Fibroblast of lung (primary cell): ENCODE measurements around the gene MYO1D. TPM values are rescaled to one million over a fixed set of nuclear protein-coding genes. Genes with fewer than 3 reads are reported as not detected.

Source experiments
- DNase-seq, 2 donors: peaks; one replicate each; pipeline versions ENCODE4 v3.0.0 to v3.0.0-alpha.2; 2010; ENCODE audit warnings: low read depth in 2 of 2
- H2AFZ ChIP-seq: 2 replicates; pipeline ENCODE4 v1.5.1; 2012; ENCODE audit warnings: low read length, control low read depth, inconsistent platforms
- H3K27ac ChIP-seq: 2 replicates; pipeline ENCODE4 v1.5.1; 2011; ENCODE audit warnings: low read length, control low read depth; ENCODE audit not compliant: insufficient read depth
- H3K27me3 ChIP-seq: 2 replicates; pipeline ENCODE4 v1.5.1; 2011; ENCODE audit warnings: mild to moderate bottlenecking, low read length; ENCODE audit not compliant: control insufficient read depth, insufficient read depth
- H3K36me3 ChIP-seq: 2 replicates; pipeline ENCODE4 v1.5.1; 2011; ENCODE audit warnings: low read length; ENCODE audit not compliant: control insufficient read depth, insufficient read depth
- H3K4me1 ChIP-seq: 2 replicates; pipeline ENCODE4 v1.5.1; 2011; ENCODE audit warnings: low read length; ENCODE audit not compliant: control insufficient read depth, insufficient read depth; ENCODE audit errors: extremely low read depth
- H3K4me2 ChIP-seq: 2 replicates; pipeline ENCODE4 v1.5.1; 2011; ENCODE audit warnings: low read length, control low read depth; ENCODE audit not compliant: insufficient read depth; ENCODE audit errors: extremely low read depth
- H3K4me3 ChIP-seq, 4 experiments: fragments of 200-600 bp in 1 of 4; sonication (generic) in 1 of 4; replicated peaks in 1 of 4; 2 replicates each; pipeline ENCODE4 v1.5.1; 2011 to 2016; ENCODE audit warnings: low read length in 4 of 4, low read depth in 3 of 4, mild to moderate bottlenecking in 3 of 4, control low read depth in 2 of 4, inconsistent platforms in 1 of 4, mixed read lengths in 1 of 4; ENCODE audit not compliant: insufficient read depth in 1 of 4; ENCODE audit errors: control extremely low read depth in 1 of 4
- H3K79me2 ChIP-seq: 2 replicates; pipeline ENCODE4 v1.5.1; 2012; ENCODE audit warnings: mild to moderate bottlenecking, low read length, inconsistent platforms; ENCODE audit not compliant: control insufficient read depth, insufficient read depth
- H3K9ac ChIP-seq: 2 replicates; pipeline ENCODE4 v1.5.1; 2011; ENCODE audit warnings: mild to moderate bottlenecking, low read length, control low read depth; ENCODE audit not compliant: insufficient read depth
- H3K9me3 ChIP-seq: 2 replicates; pipeline ENCODE4 v1.5.1; 2012; ENCODE audit warnings: low read depth, low read length; ENCODE audit not compliant: control insufficient read depth, insufficient read depth
- H4K20me1 ChIP-seq: 2 replicates; pipeline ENCODE4 v1.5.1; 2011; ENCODE audit warnings: low read length; ENCODE audit not compliant: control insufficient read depth, insufficient read depth; ENCODE audit errors: extremely low read depth
- EZH2 ChIP-seq: IDR thresholded peaks from 2 replicates; pipeline ENCODE4 v1.5.1; 2012; ENCODE audit warnings: low read length, control low read depth, mild to moderate bottlenecking; ENCODE audit errors: missing control alignments
- polyA plus RNA-seq, 2 donors: library from polyadenylated mRNA; depleted of rRNA in 1 of 2; stranded (reverse) in 1 of 2; unstranded in 1 of 2; fragments of >200 nt; gene quantifications; 2 replicates each; pipeline ENCODE4 v1.2.1, GENCODE V29; 2011 to 2012; ENCODE audit warnings: missing spikeins in 1 of 2
- total RNA-seq: library from RNA; depleted of rRNA; stranded (reverse); fragments of >200 nt; gene quantifications from 2 replicates; pipeline ENCODE4 v1.2.1, GENCODE V29; 2014
- TF ChIP-seq, protein P1 (sequence below), 2 donors: IDR thresholded peaks in 1 of 2; conservative IDR thresholded peaks in 1 of 2; 1 replicate in 1 of 2; 2 replicates in 1 of 2; pipeline ENCODE4 v1.5.1; 2011 to 2012; ENCODE audit warnings: low read length in 2 of 2, control low read depth in 1 of 2, inconsistent platforms in 1 of 2, low read depth in 1 of 2, mild to moderate bottlenecking in 1 of 2

The MYO1D gene
- total and polyA plus RNA-seq, 2 donors (not counting 1 experiment from before 2014, with no cell fraction given) = 35.0 to 46.6 TPM

GRCh38 chr17:32523017-32523680 lies 353.8 kb downstream of the MYO1D start:
- H3K27me3 ChIP-seq = no peaks in the 10 kb centered on the region
- H3K4me3 ChIP-seq = no peak overlapping the region
- H3K4me1 ChIP-seq = peaks cover 8% of the 10 kb centered on the region
- H3K9ac ChIP-seq = no peak overlapping the region
- no peak overlapping the region for H3K4me2 ChIP-seq
- H3K36me3 ChIP-seq = no peaks in the 10 kb centered on the region
- DNase-seq = no peak
- H2AFZ ChIP-seq = no peak overlapping the region
- H3K27ac ChIP-seq = no peak overlapping the region
- H3K79me2 ChIP-seq = no peaks in the 10 kb centered on the region
- no peaks in the 10 kb centered on the region for H4K20me1 ChIP-seq
- no peaks in the 10 kb centered on the region for H3K9me3 ChIP-seq
- no peak for TF ChIP-seq EZH2
- TF ChIP-seq, protein P1, sequence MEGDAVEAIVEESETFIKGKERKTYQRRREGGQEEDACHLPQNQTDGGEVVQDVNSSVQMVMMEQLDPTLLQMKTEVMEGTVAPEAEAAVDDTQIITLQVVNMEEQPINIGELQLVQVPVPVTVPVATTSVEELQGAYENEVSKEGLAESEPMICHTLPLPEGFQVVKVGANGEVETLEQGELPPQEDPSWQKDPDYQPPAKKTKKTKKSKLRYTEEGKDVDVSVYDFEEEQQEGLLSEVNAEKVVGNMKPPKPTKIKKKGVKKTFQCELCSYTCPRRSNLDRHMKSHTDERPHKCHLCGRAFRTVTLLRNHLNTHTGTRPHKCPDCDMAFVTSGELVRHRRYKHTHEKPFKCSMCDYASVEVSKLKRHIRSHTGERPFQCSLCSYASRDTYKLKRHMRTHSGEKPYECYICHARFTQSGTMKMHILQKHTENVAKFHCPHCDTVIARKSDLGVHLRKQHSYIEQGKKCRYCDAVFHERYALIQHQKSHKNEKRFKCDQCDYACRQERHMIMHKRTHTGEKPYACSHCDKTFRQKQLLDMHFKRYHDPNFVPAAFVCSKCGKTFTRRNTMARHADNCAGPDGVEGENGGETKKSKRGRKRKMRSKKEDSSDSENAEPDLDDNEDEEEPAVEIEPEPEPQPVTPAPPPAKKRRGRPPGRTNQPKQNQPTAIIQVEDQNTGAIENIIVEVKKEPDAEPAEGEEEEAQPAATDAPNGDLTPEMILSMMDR (conservative IDR thresholded peaks at IDR 0.05 in 1 of 2, IDR thresholded peaks at IDR 0.05 in 1 of 2; ENCODE audit: low read depth in 1 of 2, low read length in 2 of 2) = no peak

DNA sequence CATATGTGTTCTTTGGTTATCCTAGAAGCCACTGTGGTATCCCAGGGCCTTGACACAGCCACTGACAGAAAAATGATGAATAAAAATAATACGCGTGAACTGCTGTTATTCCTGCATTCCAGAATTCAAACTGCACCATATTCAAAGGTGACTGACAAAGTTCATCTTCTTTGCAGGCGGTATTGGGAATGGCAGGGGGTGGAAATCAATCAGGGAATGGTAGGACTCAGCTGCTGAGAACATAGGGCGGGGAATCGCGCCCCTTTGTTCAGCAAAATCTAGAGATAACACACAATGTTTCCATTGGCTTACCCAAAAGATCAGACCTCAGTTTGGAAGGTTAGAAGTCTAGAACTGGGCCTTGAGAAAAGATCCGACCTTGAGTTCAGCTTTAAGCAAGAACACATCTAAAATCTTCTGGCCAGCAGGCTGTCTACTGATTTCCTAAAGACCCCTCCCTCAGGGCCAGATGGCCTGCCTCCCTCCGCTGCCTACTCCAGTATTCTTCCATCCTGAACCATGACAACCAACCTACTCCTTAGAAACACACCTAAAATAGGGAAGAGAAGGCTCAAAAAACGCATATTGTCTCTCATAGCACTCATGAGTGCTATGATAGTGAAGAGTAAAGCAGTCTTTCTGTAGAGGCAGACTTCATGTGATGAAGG lies 356.1 kb downstream of the MYO1D start:
- Histone ChIP-seq H4K20me1 (no peaks in the 10 kb centered on the region), H3K4me2 (no peak overlapping the region), H3K4me1 (peaks cover 8% of the 10 kb centered on the region), H3K79me2 (no peaks in the 10 kb centered on the region), H2AFZ (no peak overlapping the region), H3K27ac (no peak overlapping the region), H3K4me3 (no peak overlapping the region), H3K27me3 (no peaks in the 10 kb centered on the region), H3K9ac (no peak overlapping the region), H3K9me3 (no peaks in the 10 kb centered on the region), H3K36me3 (no peaks in the 10 kb centered on the region)
- DNase-seq = no peak
- no peak for TF ChIP-seq EZH2
- TF ChIP-seq, protein P1 (conservative IDR thresholded peaks at IDR 0.05 in 1 of 2, IDR thresholded peaks at IDR 0.05 in 1 of 2; ENCODE audit: low read depth in 1 of 2, low read length in 2 of 2) = no peak

DNA sequence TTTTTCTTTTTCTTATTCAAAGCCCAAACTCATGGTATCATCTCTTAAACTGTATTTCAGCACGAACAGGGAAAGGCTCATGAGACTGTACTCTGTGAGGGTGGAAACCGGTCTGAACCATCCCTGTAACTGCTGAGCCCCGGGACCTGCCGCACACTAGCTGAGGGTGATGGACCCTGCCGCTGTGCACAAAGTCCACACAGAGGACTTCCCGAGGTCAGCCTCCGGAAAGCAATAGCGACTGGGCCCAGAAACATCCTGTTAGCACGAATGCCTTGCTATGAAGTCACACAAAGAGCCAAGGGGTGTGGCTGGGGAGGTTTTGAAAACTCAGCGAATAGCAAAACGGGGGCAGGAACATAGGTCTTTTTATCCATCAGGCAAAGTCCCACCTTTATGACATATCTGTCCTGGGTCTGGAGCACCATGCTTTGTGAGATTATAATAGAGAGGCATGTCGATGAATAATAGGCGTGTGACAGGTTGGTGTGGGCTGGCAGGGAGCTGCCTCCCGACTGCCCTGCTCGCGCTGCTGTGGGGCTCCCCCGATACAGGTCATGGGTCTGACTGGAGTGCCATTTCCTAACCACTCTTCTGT lies 356.7 kb downstream of the MYO1D start:
- Histone ChIP-seq H3K9ac (no peak overlapping the region), H4K20me1 (no peaks in the 10 kb centered on the region), H3K4me1 (peaks cover 5% of the 10 kb centered on the region), H3K79me2 (no peaks in the 10 kb centered on the region), H3K4me2 (peak overlapping the region; percentile 70), H3K36me3 (no peaks in the 10 kb centered on the region), H2AFZ (peak overlapping the region; percentile 34), H3K9me3 (no peaks in the 10 kb centered on the region), H3K4me3 (peak overlapping the region in 1 of 4 experiments; percentile 56), H3K27ac (no peak overlapping the region), H3K27me3 (no peaks in the 10 kb centered on the region)
- peak in 1 of 2 donors; percentile 49 for DNase-seq
- TF ChIP-seq, protein P1 (conservative IDR thresholded peaks at IDR 0.05 in 1 of 2, IDR thresholded peaks at IDR 0.05 in 1 of 2; ENCODE audit: low read depth in 1 of 2, low read length in 2 of 2) = no peak
- TF ChIP-seq EZH2 = no peak
